Measurements from ENCODE around the gene PRMT7. TPM values are rescaled to one million over a fixed set of nuclear protein-coding genes. Genes with fewer than 3 reads are reported as not detected.

PRMT7 gene
- total RNA-seq, 1 donor from 2014 or later: 28.9 TPM

DNA sequence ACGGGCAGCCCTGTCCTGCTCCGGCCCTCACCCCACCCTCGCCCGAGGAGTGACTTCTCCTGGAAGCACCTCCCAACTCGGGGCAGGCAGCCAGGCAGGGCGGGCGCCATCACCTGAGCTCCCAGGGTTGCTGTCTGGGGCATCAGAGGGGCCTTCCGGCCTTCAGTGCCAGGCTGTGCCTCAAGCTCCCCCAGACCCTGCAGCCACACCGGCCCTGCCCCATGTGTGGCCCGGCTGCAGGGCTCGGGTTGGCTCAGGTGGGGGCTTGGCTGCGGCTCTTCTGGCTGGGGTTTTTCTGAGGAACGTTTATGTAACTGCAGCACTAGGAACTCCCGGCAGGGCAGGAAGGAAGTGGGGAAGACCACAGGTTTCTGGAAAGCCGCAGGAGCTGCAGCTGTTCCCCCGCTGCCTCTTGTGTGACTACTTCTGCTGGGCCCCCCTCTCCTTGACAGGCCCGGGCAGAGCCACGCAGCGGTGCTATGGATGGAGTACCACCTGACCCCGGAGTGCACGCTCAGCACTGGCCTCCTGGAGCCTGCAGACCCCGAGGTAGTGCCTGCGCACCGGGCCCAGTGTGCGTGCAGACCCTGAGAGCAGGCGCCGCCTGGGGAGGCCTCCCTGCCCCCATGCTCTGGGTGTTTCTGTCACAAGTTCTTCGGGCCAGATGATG lies 45.6 kb downstream of the PRMT7 start:
- DNase-seq (ENCODE audit: missing footprints): peak; percentile 59
- ATAC-seq: peak; percentile 16
- intact Hi-C loops (cut with DNase I): no loop called here

DNA sequence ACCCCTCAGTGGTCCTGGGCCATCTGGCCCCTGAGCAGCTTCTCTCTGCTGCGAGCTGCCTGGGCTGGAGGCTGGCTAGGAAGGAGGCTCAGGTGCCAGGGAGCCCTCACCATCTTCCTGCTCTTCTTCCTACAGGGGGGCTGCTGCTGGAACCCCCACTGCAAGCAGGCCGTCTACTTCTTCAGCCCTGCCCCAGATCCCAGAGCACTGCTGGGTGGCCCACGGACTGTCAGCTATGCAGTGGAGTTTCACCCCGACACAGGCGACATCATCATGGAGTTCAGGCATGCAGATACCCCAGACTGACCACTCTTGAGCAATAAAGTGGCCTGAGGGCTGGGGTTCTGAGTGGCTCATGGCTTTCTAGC lies 46.1 kb downstream of the PRMT7 start:
- peak; percentile 18 for DNase-seq (ENCODE audit: missing footprints)

DNA sequence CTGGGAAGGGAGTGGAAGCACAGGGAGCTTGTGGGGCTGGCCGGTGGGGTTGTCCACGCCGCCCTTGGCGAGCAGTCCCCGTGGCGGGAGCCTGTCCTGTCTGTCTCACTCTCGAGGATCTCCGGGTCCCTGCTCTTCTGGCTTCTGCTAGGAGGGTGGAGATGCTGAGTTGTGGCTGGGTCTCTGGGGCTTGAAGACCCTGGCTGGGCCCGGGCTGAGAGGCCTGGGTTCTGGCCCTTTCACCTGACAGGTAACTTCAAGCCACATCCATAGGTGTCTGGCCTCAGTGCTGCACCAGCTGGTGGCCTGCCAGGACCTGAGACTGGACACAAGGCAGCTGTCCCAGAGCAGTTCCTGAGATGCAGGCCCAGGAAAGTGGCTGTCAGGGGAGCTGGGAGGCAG lies 46.7 kb downstream of the PRMT7 start:
- intact Hi-C loops (cut with DNase I): no loop called here
- DNase-seq (ENCODE audit: missing footprints) (peak; percentile 4), ATAC-seq (no peak)

More for the DNA sequence above, 46.1 kb downstream of the PRMT7 start:
- intact Hi-C loops (cut with DNase I): no loop called here
- no peak for ATAC-seq

DNA sequence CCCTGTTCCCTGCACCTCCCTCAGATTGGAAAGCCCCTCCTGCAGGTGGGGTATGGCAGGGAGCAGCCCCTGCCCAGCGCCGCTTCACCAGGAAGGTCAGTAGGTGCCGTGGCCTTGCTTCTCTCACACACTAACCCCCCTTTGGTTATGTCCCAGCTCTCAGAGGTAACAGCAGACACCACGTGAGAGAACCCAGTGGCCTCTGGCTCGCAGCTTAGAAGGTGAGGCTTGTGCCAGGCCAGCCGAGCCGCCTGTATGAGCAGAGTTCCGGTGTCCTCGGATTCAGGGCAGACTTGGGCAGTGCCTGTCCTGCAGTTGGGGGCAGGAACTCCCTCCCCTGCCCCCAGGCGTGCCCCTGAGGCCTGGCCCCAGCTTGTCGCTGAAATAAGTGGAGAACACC lies 47.1 kb downstream of the PRMT7 start:
- ATAC-seq (no peak), DNase-seq (ENCODE audit: missing footprints) (peak; percentile 13)
- intact Hi-C loops (cut with DNase I): no loop called here

DNA sequence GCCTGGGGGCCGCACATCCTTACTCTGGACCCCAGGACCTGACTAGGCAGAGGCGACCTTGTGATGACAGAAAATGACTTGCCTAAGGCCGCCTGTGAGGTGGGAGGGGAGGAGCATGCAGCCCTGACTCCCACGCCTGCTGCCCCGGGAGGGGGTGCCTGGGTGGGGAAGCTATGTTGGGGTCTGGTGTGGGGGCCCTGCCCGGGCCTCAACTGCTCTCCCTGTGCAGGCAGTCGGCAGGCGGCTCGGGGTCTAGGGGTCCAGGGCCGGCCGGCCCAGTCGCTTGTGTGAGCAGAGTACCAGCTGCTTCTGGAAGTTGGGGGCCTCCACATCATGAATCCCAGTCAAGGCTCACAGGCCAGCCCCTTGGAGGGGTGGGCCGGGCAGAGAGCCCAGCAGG lies 48.1 kb downstream of the PRMT7 start:
- no peak for ATAC-seq
- intact Hi-C loops (cut with DNase I): no loop called here
- peak; percentile 62 for DNase-seq (ENCODE audit: missing footprints)

DNA sequence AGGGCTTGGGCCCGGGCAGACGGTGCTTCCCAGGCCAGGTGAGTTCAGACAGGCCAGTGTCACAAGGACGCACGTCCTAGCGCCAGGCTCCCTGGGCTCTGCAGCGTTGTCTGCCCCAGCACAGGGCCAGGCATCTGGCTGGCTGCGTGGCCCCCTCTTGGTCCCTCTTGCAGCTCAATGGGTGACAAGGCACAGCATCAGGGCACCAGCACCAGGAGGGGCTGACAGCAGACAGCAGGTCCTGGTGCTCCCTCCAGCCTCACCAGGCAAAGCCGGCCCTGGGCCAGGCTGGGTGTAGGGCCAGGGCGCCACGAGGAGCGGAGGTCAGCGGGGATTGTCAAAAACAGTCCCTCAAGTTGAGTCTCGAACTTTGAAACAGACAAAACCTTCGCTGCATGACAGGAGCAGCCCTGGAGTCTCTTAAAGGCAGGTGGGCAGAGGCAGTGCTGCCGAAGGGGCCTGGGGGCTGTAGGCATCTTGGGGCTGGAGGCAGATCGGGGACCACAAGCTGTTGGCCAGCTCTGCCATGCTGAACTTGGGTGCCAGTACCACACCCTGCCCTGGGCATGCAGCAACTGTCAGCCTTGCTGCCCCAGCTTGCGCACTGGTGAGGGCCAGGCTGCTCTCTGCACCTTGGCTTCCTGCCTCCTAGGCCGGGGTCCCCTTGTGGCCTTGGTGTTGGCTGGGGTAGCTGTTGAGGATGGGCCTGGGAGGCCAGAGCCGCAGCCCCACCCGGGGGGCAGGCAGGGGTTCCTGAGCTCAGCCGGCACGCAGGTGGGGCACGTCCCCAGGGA lies 48.8 kb downstream of the PRMT7 start:
- DNase-seq (ENCODE audit: missing footprints) (peak; percentile 57), ATAC-seq (no peak)
- intact Hi-C loops (cut with DNase I): no loop called here

DNA sequence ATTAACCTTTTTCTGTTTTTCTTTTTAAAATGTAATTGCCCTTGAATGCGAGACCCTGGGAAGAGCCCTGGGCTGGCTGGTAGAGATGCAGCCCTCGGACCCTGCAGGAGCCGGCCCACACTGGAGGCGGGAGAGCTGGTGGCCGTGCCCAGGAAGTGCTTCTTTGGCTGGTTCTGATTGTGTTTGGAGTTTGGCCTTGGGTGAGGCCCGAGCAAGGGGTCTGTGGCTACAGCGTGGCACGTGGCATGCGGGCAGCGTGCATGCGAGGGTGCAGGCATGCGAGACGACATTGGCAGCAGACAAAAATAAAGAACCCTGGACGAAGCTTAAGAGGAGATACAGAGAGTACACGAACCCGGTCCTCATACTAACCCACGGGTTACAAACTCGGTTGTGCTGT lies 49.7 kb downstream of the PRMT7 start:
- no peak for ATAC-seq
- intact Hi-C loops (cut with DNase I): no loop called here

DNA sequence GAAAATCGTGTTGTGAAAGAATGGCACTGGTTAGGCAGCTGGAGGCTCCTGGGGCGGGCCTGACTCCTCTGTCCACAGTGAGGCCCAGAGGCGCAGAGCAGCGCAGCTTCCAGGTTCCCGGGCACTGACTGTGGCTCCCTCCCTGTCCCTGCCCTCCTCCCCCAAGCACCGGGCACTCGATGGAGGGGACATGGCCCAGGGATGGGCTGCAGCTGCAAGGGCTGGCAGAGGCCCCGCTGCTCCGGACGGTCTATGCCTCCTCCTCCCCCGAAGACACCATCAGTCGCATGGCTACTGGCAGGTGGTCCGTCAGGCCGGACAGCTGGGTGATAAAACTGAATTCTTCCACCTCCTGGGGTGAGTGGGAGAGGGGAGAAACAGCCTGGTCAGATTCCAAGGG lies 50.1 kb downstream of the PRMT7 start:
- intact Hi-C loops (cut with DNase I): no loop called here
- DNase-seq (ENCODE audit: missing footprints) (no peak), ATAC-seq (no peak)

More for the DNA sequence above, 49.7 kb downstream of the PRMT7 start:
- DNase-seq (ENCODE audit: missing footprints): peak; percentile 57

DNA sequence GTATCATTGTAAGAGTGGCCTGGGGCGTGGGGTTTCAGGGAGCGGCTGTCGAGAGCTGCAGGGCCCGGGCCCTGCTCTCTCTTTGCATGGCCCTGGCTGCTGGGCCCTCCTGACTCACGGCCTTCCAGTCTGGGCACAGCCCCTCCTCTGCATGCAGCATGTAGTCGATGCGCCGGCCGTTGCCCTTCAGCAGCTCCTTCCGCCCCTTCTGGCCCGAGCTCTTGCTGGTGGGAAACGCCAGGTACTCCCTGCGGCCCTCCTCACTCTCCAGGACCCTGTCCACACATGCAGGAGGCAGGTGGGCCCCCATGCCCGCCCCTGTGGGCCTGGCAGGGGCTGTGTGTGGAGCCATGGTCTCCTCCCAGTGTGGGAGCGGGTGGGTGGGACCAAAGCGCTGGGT lies 50.7 kb downstream of the PRMT7 start:
- no peak for ATAC-seq
- intact Hi-C loops (cut with DNase I): no loop called here
- peak; percentile 49 for DNase-seq (ENCODE audit: missing footprints)

DNA sequence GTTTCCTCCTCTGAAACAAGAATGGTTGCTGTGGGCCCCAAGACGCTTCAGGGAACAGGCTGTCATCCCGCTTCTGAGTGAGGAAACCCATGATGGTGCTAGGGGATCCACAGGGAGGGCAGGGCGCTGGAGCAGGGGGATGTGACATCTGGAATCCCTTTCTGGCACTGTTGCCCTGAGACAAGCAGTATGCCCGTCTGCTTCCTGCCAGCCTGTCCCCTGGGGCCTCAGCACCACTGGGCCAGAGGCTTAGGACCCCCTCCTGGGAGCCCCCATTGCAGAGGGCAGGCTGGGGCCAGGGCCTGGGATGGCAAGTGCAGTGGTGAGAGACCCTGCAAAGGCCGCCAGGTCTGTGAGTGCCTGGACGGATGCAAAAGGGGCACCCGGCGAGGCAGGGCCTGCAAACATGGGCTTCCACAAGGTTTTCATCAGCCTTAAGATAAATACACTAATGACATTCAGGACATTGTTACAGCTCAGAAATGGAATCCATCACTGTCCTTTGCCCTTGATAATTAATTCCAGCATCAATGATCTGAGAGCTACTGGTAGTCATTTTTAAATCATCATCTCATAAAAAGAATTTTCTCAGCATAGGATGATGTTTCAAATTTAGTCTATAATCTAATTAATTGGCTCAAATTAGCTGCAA lies 51.6 kb downstream of the PRMT7 start:
- DNase-seq (ENCODE audit: missing footprints): peak; percentile 30
- ATAC-seq: no peak
- intact Hi-C loops (cut with DNase I): no loop called here

DNA sequence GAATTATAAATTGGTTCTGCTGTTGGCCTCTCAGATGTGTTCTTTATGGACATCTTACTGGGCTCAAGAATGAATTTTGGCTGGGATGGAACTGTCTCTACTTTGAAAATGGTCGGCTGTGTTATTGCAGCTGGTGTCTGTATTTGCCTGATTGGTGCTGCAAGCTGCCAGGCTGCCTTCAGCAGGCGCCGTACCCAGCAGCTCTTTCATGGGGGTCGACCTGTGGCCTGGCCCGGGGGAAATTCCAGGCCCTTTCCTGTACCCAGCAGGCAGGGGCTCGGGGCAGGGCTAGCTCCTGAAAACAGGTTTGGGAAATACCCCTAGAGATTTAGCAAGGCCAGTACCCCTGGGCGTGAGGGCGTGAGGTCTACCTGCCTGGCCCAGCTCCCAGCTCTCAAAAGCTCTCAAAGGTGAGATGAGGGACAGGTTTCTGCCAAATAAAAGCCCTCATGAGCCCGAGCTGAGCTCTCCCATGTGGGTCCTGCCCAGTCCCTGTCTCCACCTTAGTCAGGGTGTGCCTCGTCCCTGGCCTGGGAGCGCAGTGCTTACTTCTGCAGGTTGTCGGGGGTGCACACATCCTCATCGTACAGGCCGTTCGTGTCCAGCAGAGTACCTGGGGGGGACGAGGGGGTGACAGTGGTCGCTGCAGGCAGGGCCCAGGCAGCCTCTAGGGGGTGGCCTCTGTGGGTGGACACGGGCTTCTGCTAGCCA lies 52.3 kb downstream of the PRMT7 start:
- ATAC-seq (no peak), DNase-seq (ENCODE audit: missing footprints) (peak; percentile 60)
- intact Hi-C loops (cut with DNase I): no loop called here

DNA sequence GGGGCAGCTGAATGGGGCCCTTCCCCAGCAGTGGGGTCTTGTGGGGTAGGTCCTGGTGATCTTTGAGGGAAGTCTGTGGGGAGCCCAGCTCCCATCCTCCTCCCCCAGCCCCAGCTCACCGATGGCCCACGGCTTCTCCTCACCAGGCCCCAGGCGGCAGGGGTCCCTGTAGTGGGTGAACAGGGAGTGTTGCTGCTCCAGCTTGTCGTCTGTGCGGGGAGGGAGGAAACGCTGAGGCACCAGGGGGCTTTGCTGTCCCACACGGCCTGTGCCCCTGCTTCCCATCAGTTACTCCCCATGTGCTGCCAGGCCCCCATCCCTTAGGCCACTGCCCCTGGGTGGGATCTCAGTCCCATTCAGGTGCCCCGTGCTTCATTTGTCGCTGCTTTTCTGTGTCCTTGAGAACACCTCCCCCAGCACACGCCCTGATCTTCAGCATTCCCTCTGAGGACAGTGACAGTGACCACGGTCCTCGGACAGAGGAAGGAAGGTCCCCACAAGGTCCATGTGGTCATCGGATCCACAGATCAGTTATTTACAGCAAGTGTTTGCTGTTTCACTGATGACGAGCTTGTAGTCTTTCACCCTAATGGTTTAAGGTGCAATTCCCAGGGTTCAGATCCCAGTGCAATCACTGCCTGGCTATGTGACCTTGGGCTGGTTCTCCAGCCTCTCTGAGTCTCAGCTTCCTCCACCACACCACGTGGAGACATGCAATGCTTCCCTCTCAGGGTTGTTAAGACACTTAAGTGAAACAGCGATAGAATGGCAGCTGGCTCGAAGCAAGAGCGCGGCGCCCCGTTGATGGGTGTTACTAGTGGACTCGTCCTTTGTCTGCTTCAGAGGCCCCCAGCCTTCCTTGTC lies 53.1 kb downstream of the PRMT7 start:
- no peak for ATAC-seq
- peak; percentile 68 for DNase-seq (ENCODE audit: missing footprints)
- intact Hi-C loops (cut with DNase I): no loop called here

DNA sequence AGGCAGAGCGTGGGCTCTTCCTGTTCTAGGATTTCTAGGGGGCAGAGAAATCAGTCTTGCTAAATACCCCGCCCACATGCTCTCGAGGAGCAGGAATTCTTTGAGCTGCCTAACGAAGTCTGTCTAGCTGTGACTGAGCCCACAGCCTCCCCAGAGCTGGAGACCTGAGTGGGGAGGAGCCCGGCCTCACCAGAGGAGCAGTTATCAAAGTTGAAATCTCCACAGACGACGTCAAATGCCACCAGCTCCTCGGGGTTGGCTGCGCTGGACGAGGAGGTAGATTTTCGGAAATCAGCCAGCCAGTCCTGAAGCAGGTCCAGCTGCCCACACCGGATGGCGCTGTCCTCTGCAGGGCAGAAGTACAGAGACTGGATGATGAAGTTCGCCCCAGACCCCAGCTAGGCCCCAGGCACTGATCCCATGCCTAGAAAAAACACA lies 53.8 kb downstream of the PRMT7 start:
- intact Hi-C loops (cut with DNase I): no loop called here
- DNase-seq (ENCODE audit: missing footprints): peak; percentile 57
- ATAC-seq: no peak

DNA sequence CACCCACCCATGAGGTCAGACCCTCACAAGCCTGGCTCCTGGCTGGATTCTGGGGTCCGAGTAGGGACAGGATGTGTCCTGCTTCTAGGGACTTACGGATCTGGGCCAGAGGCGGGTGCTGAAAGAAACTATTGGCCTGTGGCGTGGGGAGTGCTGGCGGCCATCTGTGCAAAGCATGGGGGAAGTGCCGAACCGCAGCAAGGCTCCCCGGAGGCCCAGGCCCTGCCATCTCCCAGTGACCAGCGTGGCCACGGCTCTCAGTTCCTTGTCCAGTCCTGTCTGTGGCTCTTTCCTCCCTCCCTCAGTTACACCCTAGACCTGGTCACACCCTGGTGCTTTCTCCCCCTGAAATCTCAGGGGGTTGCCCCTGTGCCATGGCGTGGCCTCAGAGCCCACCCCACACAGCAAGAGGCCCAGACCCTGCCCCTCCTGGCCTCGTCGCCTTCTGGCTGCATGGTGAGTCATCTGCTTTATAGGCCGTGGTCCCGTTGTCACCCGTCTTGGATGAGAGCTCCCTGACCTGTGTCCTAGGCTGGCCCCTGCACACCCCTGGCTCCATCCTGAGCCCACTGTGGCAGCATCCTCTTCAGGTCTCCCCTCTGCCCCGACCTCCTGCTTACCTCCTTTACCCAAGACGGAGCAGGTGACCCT lies 54.5 kb downstream of the PRMT7 start:
- intact Hi-C loops (cut with DNase I): no loop called here
- DNase-seq (ENCODE audit: missing footprints): peak; percentile 64
- peak; percentile 20 for ATAC-seq

DNA sequence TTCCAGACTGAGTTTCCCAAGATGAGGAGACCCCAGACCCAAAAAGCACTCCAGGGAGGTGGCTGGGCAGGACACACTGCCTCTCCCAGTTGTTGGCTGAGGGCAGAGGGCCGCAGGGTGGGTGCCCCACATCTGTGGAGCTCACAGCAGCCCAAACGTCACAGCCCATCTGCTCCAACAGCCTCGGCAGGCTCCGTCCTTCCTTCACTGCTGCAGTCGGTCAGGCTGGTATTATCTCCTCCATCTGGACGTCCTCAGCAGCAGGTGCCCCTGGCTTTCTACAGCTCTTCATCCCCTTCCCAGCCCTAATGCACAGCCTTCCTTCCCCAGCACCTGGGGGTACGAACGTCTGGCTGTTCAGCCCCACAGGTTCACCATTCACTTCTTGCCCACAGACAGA lies 55.2 kb downstream of the PRMT7 start:
- intact Hi-C loops (cut with DNase I): no loop called here
- DNase-seq (ENCODE audit: missing footprints): peak; percentile 60

DNA sequence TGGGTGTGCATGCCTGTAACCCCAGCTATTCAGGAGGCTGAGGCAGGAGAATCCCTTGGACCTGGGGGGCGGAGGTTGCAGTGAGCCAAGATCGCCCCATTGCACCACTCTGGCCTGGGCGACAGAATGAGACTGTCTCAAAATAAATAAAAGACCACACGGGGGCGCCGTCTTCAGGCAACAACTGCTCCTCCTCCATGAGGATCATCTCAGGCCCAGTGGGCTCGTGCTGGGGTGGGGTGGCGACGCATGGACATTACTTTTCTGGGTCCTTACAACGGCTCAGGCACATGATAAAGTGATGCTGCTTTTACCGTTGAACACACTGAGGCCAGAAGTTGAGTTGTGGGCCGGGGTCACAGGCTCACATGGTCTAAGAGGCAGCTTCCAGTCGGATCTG lies 56.2 kb downstream of the PRMT7 start:
- intact Hi-C loops (cut with DNase I): no loop called here
- ATAC-seq (no peak), DNase-seq (ENCODE audit: missing footprints) (peak; percentile 44)

More for the DNA sequence above, 55.2 kb downstream of the PRMT7 start:
- ATAC-seq: no peak

DNA sequence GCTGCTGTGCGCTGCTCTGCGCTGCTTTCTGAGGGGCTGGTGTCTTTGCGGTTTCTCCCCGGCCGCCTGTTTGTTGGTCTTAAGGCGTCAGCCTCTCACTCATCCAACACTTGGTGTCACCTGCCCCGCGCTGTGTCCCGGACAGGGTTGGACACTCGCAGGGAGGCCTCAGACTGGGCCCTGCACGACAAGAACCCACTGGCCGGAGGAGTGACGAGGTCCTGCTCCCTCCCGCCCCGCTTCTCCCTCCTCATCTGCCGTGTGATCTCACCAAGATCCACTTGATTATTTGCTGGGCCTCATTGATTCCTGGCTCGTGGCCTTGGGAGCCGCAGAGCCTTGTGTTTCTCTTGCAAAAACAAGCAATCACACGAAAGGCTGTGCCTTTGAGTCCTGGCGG lies 56.6 kb downstream of the PRMT7 start:
- peak; percentile 64 for DNase-seq (ENCODE audit: missing footprints)
- intact Hi-C loops (cut with DNase I): no loop called here
- ATAC-seq: no peak

DNA sequence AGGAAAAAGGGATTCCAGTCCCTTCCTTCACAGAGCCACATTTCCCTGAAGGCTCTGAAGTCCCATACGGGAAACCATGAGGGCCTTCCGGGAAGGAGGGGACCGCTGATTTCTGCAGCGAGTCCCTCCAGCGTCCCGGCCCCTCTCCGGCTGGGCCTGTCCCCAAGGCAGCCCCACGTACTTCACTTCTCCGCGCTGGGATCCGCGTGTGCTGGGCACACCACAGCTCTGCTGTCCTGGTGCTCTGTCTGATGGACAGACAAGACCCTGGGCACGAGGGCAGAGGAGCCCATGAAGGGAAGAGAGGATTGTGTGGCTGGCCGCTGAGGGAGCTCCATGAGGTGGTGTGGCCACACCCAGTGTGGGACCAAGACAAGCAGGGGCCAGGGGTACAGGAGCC lies 57.1 kb downstream of the PRMT7 start:
- intact Hi-C loops (cut with DNase I): no loop called here
- peak; percentile 21 for DNase-seq (ENCODE audit: missing footprints)
- ATAC-seq: no peak

Measured in Right ventricle myocardium inferior (tissue), 1 donor.